Embryonic facial prominence (tissue), 1 donor: Measurements from ENCODE around the gene TNS3.
"Not testable (repeated sequence)": the region's sequence is repeated elsewhere in the genome, so short reads cannot be mapped to it uniquely, and the experiment has no call there.

Source experiments
- DNase-seq: peaks from one replicate; pipeline ENCODE4 v3.0.0-alpha.2; 2016; ENCODE audit errors: extremely low spot score

TNS3 gene

GRCh38 chr7:47452295-47452694 is 129.6 kb downstream of the TNS3 start:
- DNase-seq, result no peak

- no peak for DNase-seq
Measured at GRCh38 chr7:47451851-47452205, 130.1 kb downstream of the TNS3 start.

DNA sequence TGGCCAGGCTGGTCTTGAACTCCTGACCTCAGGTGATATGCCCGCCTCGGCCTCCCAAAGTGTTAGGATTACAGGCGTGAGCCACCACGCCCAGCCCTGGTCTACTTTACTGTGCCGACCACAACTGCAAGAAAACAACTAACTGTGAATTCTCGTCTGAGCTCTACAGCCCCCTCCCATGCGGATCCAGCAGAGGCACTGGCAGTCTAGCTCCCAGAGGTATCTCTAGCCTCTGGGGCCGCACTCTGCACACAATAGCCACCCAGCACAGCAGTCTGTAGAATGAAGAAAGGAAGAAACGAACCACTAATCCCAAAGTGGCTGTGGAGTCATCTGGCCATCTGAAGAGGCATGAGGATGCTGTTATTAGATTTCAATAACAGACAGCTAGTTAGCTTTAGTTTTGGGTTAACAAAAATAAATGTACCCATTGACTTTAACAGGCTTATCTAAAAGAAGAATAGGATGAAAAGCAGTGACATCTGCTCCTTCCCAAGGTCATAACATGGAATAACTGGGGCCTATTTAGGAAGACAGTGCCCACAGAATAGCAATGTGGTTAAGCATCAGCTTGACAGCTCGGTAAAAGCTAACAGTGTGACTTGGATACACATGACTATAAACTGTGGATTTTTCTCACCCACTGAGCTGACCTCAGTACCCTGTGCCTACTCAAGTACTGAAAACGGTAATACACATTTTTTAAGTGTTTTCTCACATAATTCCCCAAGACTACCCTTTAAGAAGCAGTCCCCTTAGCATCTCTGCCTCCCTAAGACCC is 131.9 kb downstream of the TNS3 start:
- no peak for DNase-seq

GRCh38 chr7:47448971-47449370 is 132.9 kb downstream of the TNS3 start:
- no peak for DNase-seq

GRCh38 chr7:47447621-47448349 is 134.1 kb downstream of the TNS3 start:
- no peak for DNase-seq

- DNase-seq, result no peak
Measured at GRCh38 chr7:47446871-47447466, 134.9 kb downstream of the TNS3 start.

DNA sequence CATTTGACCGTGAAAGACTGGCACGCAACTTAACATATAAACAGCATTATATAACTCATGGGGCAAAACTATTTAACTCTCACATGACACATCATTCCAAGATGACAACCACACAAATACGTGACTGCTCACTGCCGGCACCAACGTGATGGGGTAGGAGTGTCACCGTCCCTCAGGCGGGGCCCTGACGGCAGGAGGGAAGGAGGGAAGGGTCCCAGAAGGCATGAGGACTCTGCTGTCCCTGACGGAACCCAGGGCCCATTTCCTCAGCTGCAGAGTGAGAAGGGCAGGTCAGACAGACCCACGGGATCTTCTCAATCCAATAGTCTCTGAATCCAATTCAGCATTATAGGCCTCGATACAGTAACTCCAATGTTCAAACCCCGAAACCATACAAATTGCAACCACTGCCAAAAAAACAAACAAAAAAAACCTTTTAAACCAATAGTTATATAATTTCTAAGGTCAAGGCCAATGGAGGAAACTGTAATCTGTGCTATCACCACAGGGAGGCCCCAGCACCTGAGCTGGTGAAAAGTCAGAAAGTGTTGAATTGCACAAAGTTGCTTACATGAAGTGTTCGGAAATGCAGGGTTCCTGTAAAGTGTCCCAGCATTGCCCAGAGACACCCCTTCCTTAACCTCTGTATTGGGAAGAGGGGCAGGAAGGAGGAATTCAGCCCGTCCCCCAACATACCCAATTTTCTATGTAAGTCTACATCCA is 137.4 kb downstream of the TNS3 start:
- no peak for DNase-seq

DNA sequence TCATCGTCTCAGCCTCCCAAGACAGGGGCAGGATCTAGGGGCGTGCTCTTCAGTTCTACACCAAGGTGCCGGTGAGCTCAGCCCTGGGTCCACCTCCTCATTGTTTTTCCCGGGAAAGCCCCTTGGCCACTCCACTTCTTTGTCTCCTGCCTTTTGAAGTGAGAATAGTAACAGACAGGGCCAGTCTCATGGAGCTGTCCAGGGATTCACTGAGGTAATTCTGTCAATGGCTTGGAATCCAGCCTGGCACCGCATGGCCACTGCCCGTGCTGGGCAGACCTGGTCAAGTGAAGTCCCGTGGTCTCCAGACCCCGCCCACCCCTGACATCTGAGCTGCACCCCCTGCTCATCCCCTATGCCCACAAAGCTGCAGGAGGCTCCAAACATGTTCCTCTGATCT is 138.9 kb downstream of the TNS3 start:
- no peak for DNase-seq

GRCh38 chr7:47442605-47442865 is 139.4 kb downstream of the TNS3 start:
- no peak for DNase-seq

GRCh38 chr7:47441796-47442604 is 139.9 kb downstream of the TNS3 start:
- no peak for DNase-seq

- not testable (repeated sequence) for DNase-seq
Measured at GRCh38 chr7:47441048-47441447, 140.9 kb downstream of the TNS3 start.

GRCh38 chr7:47440320-47440719 is 141.6 kb downstream of the TNS3 start:
- no peak for DNase-seq

DNA sequence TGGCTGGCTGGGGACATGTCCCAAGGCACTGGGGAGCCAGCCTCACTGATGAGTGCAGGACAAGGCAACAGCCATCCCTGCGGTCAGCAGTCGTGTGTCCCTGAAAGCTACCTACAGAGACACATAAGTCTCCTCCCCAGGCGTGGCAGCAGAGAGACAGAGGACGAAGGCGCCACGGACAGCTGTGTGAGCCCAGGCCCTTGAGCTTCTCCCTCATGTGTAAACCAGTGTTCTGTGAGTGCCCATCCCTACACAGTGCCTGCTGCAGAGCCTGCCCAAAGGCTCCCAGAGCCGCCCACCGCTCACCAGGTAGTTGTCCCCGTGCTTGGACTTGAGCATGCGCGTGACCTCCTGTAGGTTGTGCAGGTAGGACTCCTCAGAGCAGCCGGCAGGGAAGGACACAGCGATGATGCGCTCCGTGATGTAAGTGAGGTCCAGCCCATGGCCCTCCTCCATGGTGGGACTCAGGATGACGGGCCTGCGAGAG is 142.7 kb downstream of the TNS3 start:
- no peak for DNase-seq

GRCh38 chr7:47438411-47439029 is 143.4 kb downstream of the TNS3 start:
- DNase-seq, result no peak

GRCh38 chr7:47435889-47436312 is 146.0 kb downstream of the TNS3 start:
- no peak for DNase-seq

DNA sequence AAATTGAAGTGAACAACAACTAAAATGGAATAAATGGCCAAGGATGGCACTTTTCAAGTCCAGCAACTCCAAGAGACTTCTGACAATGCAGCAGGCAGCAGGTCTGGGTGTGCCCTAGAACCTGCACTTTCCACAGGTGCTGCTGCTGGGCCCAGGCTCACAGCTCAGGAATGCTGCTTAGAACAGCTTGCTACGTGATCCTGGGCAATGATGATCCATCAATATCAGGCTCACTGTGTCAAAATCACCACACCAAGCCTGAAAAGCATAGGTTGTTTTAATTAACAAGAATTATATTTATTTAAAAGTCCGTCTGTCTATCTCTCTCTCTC is 148.4 kb downstream of the TNS3 start:
- DNase-seq, result no peak

GRCh38 chr7:47432671-47433563 is 149.0 kb downstream of the TNS3 start:
- no peak for DNase-seq

- DNase-seq, result no peak
Measured at GRCh38 chr7:47430422-47430821, 151.5 kb downstream of the TNS3 start.

- no peak for DNase-seq
Measured at GRCh38 chr7:47428768-47429472, 153.0 kb downstream of the TNS3 start.
